Heart left ventricle (tissue), 16 donors: ENCODE results near the gene ITGAE. TPM values are rescaled to one million over a fixed set of nuclear protein-coding genes. Genes with fewer than 3 reads are reported as not detected.

ENCODE experiments used
- ATAC-seq, 4 donors: fragments of 200-7000 bp; cut with Tn5 transposase; one replicate each; pipeline ENCODE4 v1.9.1; 2020 to 2022; ENCODE audit warnings: moderate library complexity in 4 of 4, mild to moderate bottlenecking in 3 of 4, moderate number of reproducible peaks in 1 of 4
- DNase-seq, 5 donors: peaks; one replicate each; pipeline ENCODE4 v3.0.0-alpha.2; 2020
- H3K27ac ChIP-seq, 12 donors: fragments of 200-600 bp; sonication (generic) in 4 of 12; one replicate each; pipeline versions ENCODE4 v1.5.0 to v1.8.0; 2016 to 2022; ENCODE audit warnings: mild to moderate bottlenecking in 2 of 12
- H3K27me3 ChIP-seq, 9 donors: fragments of 200-600 bp; sonication (generic) in 2 of 9; one replicate each; pipeline versions ENCODE4 v1.5.1 to v1.8.0; 2016 to 2022; ENCODE audit warnings: mild to moderate bottlenecking in 3 of 9
- H3K36me3 ChIP-seq, 9 donors: fragments of 200-600 bp; sonication (generic) in 2 of 9; one replicate each; pipeline versions ENCODE4 v1.5.0 to v1.8.0; 2018 to 2022; ENCODE audit warnings: mild to moderate bottlenecking in 2 of 9
- H3K4me1 ChIP-seq, 12 donors: fragments of 200-600 bp; sonication (generic) in 4 of 12; one replicate each; pipeline versions ENCODE4 v1.5.0 to v1.8.0; 2016 to 2022; ENCODE audit warnings: mild to moderate bottlenecking in 3 of 12
- H3K4me3 ChIP-seq, 12 donors: fragments of 200-600 bp; sonication (generic) in 4 of 12; one replicate each; pipeline versions ENCODE4 v1.5.0 to v1.8.0; 2017 to 2022; ENCODE audit warnings: mild to moderate bottlenecking in 9 of 12, moderate library complexity in 4 of 12
- H3K9me3 ChIP-seq, 12 donors: fragments of 200-600 bp; sonication (generic) in 4 of 12; one replicate each; pipeline versions ENCODE4 v1.5.0 to v1.8.0; 2016 to 2022; ENCODE audit warnings: mild to moderate bottlenecking in 1 of 12
- POLR2A ChIP-seq, 2 donors: fragments of 450-650 bp; IDR thresholded peaks; one replicate each; pipeline ENCODE4 v1.6.1; 2017; ENCODE audit warnings: antibody characterized with exemption in 2 of 2, mild to moderate bottlenecking in 2 of 2, moderate library complexity in 2 of 2
- WGBS, 4 donors: extraction: QIAGEN DNeasy Blood & Tissue Kit in 2 of 4; methylation state at CpG; one replicate each; pipeline versions ENCODE4 v1.1.5 to v1.1.7; 2013 to 2018; 5-methylcytosine and 5-hydroxymethylcytosine counted together
- intact Hi-C, 10 donors: fragments of 100-400 bp; cut with DNase I; formaldehyde crosslinking; loops; one replicate each; pipeline versions ENCODE4 v1.11.1 to v1.14.2; 2022
- polyA plus RNA-seq, 2 donors: library from polyadenylated mRNA; stranded (reverse); fragments of 200-250 nt; gene quantifications; one replicate each; pipeline ENCODE4 v1.2.3, GENCODE V29; 2013
- total RNA-seq, 9 donors: library from RNA; depleted of rRNA in 2 of 9; stranded (reverse); fragments of >200 nt in 2 of 9; fragmentation: NEBNext Ultra II Directional in 3 of 9; extraction: Animal tissue kit (Norgen Biotek cat#: 25700) in 3 of 9; gene quantifications; one replicate each; pipeline versions ENCODE4 v1.1.0 to v1.2.4, GENCODE V29; 2016 to 2023
- TF ChIP-seq, protein P1 (sequence below), 12 donors: fragments of 200-600 bp; sonication (generic) in 4 of 12; IDR thresholded peaks; one replicate each; pipeline versions ENCODE4 v1.5.0 to v1.8.0; 2018 to 2022; ENCODE audit warnings: antibody characterized with exemption in 12 of 12, mild to moderate bottlenecking in 5 of 12
- donor health status: ischemic (EF 13 %, LVEDD 7.1; RV severe dilation, severe dysfunction).
- donor health status: healthy with polysubstance abuse.
- donor health status: DM: no; HTN: yes; CAD: no.
- donor health status: DM: no; HTN: no; CAD: no.
- donor health status: ischemic (EF 25% LVEDD 6.9; RV normal size, moderate dysfunction).
- donor health status: ischemic (EF 25% LVEDD 5.7; RV mildly dilated, moderate dysfunction).
- donor health status: healthy.
- donor health status: DM: yes; HTN: yes; CAD: no.
- donor health status: ischemic (EF 35%, LVEDD 5.7; RV mildly dilated, moderate dysfunction).
- donor health status: nonischemic (EF 11% LVEDD 7.7; RV severe dilation, severe dysfunction).
- donor health status: DM: yes; HTN: yes; CAD: no.
- donor health status: PGD.
- donor health status: ischemic (EF 29% LVEDD 5.4; RV normal size, mild dysfunction).
- donor health status: nonischemic (EF 23%, LVEDD 6.1; RV moderate dilation, normal function).

ITGAE gene
- total and polyA plus RNA-seq, 11 donors = 7.1 to 32.9 (median 15.3) TPM

DNA sequence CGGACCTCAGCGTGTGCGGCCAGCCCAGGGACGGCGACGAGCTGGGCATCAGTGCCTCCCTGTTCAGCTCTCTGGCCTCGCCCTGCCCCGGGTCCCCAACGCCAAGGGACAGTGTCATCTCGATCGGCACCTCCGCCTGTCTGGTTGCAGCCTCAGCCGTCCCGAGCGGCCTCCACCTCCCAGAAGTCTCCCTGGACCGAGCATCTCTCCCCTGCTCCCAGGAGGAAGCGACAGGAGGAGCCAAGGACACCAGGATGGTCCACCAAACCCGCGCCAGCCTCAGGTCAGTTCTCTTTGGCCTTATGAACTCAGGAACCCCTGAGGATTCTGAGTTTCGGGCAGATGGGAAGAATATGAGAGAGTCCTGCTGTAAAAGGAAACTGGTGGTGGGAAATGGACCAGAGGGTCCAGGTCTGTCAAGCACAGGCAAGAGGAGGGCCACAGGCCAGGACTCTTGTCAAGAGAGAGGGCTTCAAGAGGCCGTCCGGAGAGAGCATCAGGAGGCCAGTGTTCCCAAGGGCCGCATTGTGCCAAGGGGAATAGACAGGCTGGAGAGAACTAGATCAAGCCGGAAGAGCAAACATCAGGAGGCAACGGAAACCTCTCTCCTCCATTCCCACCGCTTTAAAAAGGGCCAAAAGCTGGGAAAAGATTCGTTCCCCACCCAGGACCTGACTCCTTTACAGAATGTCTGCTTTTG, 76.5 kb downstream of the ITGAE start:
- ATAC-seq = peak in 1 of 4 donors; percentile 3

DNA sequence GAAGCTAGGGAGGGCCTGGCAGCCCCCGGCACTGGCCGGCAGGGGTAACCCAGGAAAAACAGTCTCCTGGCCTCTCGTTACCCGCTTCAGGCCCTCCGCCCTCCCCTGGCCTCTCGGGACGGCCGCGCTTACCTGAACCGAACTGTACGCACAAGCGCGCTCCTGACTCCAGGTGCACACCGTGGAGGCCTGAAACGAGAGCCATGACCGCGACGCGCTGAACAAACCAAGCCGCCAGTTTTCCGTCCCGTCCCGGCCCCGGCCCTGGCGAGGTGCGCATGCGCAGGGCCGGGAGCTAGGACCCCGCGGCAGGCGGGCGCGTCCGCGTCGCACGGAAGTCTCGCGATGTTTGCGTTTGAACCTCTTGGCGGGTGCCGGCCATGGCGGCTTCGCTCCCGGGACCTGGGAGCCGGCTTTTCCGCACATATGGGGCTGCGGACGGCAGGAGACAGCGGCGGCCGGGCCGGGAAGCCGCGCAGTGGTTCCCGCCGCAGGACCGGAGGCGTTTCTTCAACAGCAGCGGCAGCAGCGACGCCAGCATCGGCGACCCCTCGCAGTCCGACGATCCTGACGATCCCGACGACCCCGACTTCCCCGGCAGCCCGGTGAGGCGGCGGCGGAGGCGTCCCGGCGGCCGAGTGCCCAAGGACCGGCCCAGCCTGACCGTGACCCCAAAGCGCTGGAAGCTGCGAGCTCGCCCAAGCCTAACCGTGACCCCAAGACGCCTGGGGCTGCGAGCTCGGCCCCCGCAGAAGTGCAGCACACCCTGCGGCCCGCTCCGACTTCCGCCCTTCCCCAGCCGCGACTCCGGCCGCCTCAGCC, 77.2 kb downstream of the ITGAE start, which contains the start of gene HASPIN:
HASPIN (plus strand) TSS at position 348 of the 822 bp plus-strand sequence; CDS start at position 381, 33 bp downstream.
- WGBS, 4 donors = 0% methylated on average over 21 to 98 of the region's 98 CpGs
- intact Hi-C loops = loop anchor here in 1 of 10 donors (2.0 kb wide), 1 partner anchor 55 kb away; the partner anchor contains the start of genes EMC6 and TAX1BP3

More for the DNA sequence above, 76.5 kb downstream of the ITGAE start:
- Histone ChIP-seq H3K36me3 (peaks cover 0 to 22% (median 9%) of the 10 kb centered on the region in 9 donors), H3K27me3 (no peaks in the 10 kb centered on the region), H3K9me3 (no peaks in the 10 kb centered on the region), H3K27ac (peak overlapping the region in 2 of 12 donors; percentile 87 to 88), H3K4me3 (peak overlapping the region; percentile 65 to 94 (median 78)), H3K4me1 (peaks cover 6 to 44% (median 19%) of the 10 kb centered on the region in 12 donors)
- 14 to 30% (median 18%) methylated on average over 14 to 27 of the region's 27 CpGs for WGBS, 4 donors
- no peak for DNase-seq
- intact Hi-C loops = loop anchor here in 1 of 10 donors (2.0 kb wide), 1 partner anchor 56 kb away; the partner anchor contains the start of genes EMC6 and TAX1BP3
- TF ChIP-seq, protein P1, sequence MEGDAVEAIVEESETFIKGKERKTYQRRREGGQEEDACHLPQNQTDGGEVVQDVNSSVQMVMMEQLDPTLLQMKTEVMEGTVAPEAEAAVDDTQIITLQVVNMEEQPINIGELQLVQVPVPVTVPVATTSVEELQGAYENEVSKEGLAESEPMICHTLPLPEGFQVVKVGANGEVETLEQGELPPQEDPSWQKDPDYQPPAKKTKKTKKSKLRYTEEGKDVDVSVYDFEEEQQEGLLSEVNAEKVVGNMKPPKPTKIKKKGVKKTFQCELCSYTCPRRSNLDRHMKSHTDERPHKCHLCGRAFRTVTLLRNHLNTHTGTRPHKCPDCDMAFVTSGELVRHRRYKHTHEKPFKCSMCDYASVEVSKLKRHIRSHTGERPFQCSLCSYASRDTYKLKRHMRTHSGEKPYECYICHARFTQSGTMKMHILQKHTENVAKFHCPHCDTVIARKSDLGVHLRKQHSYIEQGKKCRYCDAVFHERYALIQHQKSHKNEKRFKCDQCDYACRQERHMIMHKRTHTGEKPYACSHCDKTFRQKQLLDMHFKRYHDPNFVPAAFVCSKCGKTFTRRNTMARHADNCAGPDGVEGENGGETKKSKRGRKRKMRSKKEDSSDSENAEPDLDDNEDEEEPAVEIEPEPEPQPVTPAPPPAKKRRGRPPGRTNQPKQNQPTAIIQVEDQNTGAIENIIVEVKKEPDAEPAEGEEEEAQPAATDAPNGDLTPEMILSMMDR (IDR thresholded peaks at IDR 0.05) = no peak
- no peak for TF ChIP-seq POLR2A (IDR thresholded peaks at IDR 0.05)

DNA sequence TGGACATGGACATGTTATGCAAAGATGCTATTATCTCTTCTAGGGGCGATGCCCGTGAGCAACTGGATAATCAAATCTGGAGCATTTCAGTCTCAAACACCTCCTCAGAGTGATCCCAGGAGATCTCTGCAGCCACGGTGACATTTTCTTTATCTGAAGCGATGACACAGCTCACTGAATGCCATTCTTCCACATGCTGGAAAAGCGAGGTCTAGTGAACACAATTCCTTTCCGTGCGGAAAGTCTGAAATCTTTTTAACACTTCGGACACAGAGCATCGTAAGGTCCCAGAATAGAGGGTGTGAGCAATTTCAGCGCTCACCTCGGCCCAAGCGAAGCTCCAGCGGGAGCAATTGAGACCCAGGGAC, 77.8 kb downstream of the ITGAE start:
- 1 to 2% (median 1%) methylated on average over 11 to 13 of the region's 13 CpGs for WGBS, 4 donors
- DNase-seq (no peak), ATAC-seq (peak in 2 of 4 donors; percentile 14 to 15)
- peak overlapping the region; percentile 65 to 94 (median 78) for H3K4me3 ChIP-seq
- intact Hi-C loops = no loop called here
- H3K4me1 ChIP-seq = peaks cover 6 to 53% (median 19%) of the 10 kb centered on the region in 12 donors
- peaks cover 0 to 36% (median 22%) of the 10 kb centered on the region in 9 donors for H3K36me3 ChIP-seq
- TF ChIP-seq POLR2A (IDR thresholded peaks at IDR 0.05) = no peak
- TF ChIP-seq, protein P1 (IDR thresholded peaks at IDR 0.05) = no peak
- H3K27me3 ChIP-seq = no peaks in the 10 kb centered on the region
- H3K27ac ChIP-seq = peak overlapping the region; percentile 52 to 91 (median 88)
- no peaks in the 10 kb centered on the region for H3K9me3 ChIP-seq

More for the DNA sequence above, 77.2 kb downstream of the ITGAE start, which contains the start of gene HASPIN:
- peaks cover 0 to 30% (median 16%) of the 10 kb centered on the region in 9 donors for H3K36me3 ChIP-seq
- peak within 1 kb of the TSS; percentile 52 to 91 (median 88) for H3K27ac ChIP-seq
- DNase-seq (peak; percentile 91 to 98 (median 93)), ATAC-seq (peak; percentile 83 to 96 (median 96))
- TF ChIP-seq POLR2A (IDR thresholded peaks at IDR 0.05) = peak in 1 of 2 donors; percentile 67
- TF ChIP-seq, protein P1 (IDR thresholded peaks at IDR 0.05) = peak in 4 of 12 donors; percentile 25 to 41 (median 28)
- H3K27me3 ChIP-seq = no peaks in the 10 kb centered on the region
- no peaks in the 10 kb centered on the region for H3K9me3 ChIP-seq
- peaks cover 6 to 47% (median 19%) of the 10 kb centered on the region in 12 donors for H3K4me1 ChIP-seq
- peak within 1 kb of the TSS; percentile 65 to 94 (median 78) for H3K4me3 ChIP-seq
